IPS DF 6.9 (cell line): ENCODE measurements around the gene ZNF75A.

ENCODE experiments used
- DNase-seq: peaks from one replicate; pipeline ENCODE4 v3.0.0-alpha.2; 2013; ENCODE audit warnings: low read depth, low spot score
- H3K27ac ChIP-seq: one replicate; pipeline ENCODE4 v1.5.1; 2013; ENCODE audit warnings: low read length, control low read depth
- H3K27me3 ChIP-seq: 2 replicates; pipeline ENCODE4 v1.6.1; 2013; ENCODE audit warnings: mild to moderate bottlenecking, low read length; ENCODE audit not compliant: control insufficient read depth, insufficient read depth
- H3K36me3 ChIP-seq: 2 replicates; pipeline ENCODE4 v1.6.1; 2013; ENCODE audit warnings: low read length; ENCODE audit not compliant: control insufficient read depth, insufficient read depth
- H3K4me1 ChIP-seq: 2 replicates; pipeline ENCODE4 v1.6.1; 2013; ENCODE audit warnings: low read length; ENCODE audit not compliant: control insufficient read depth, insufficient read depth
- H3K4me3 ChIP-seq: 2 replicates; pipeline ENCODE4 v1.5.1; 2013; ENCODE audit warnings: mild to moderate bottlenecking, low read length
- H3K9me3 ChIP-seq: 2 replicates; pipeline ENCODE4 v1.6.1; 2013; ENCODE audit warnings: low read length, inconsistent platforms; ENCODE audit not compliant: control insufficient read depth, insufficient read depth
- WGBS: extraction: QIAGEN DNeasy Blood & Tissue Kit; methylation state at CpG from one replicate; pipeline ENCODE4 v1.1.7; 2013; ENCODE audit warnings: mixed read lengths, missing lambda C conversion rate; ENCODE audit not compliant: insufficient read length, insufficient coverage; 5-methylcytosine and 5-hydroxymethylcytosine counted together

ZNF75A gene

GRCh38 chr16:3289998-3290673 is 15.2 kb upstream of the ZNF75A start:
- Histone ChIP-seq H3K4me1 (no peaks in the 10 kb centered on the region), H3K4me3 (no peak overlapping the region), H3K27ac (no peak overlapping the region), H3K27me3 (no peaks in the 10 kb centered on the region), H3K36me3 (peaks cover 35% of the 10 kb centered on the region), H3K9me3 (peaks cover 17% of the 10 kb centered on the region)
- no CpG with 5 or more reads among the region's 16 CpGs for WGBS
- no peak for DNase-seq

GRCh38 chr16:3292604-3293003 is 12.7 kb upstream of the ZNF75A start:
- H3K9me3 ChIP-seq: peaks cover 16% of the 10 kb centered on the region
- H3K36me3 ChIP-seq: peaks cover 28% of the 10 kb centered on the region
- DNase-seq: no peak
- H3K27ac ChIP-seq: no peak overlapping the region
- no peaks in the 10 kb centered on the region for H3K4me1 ChIP-seq
- H3K4me3 ChIP-seq: no peak overlapping the region
- no peaks in the 10 kb centered on the region for H3K27me3 ChIP-seq
- no CpG with 5 or more reads among the region's 3 CpGs for WGBS

GRCh38 chr16:3295209-3295608 is 10.1 kb upstream of the ZNF75A start:
- DNase-seq: no peak
- Histone ChIP-seq H3K4me1 (no peaks in the 10 kb centered on the region), H3K4me3 (no peak overlapping the region), H3K27ac (no peak overlapping the region), H3K9me3 (peaks cover 6% of the 10 kb centered on the region), H3K27me3 (no peaks in the 10 kb centered on the region), H3K36me3 (peaks cover 12% of the 10 kb centered on the region)
- WGBS: no CpG with 5 or more reads among the region's 45 CpGs

GRCh38 chr16:3295783-3296182 is 9.5 kb upstream of the ZNF75A start:
- Histone ChIP-seq H3K4me3 (no peak overlapping the region), H3K27me3 (no peaks in the 10 kb centered on the region), H3K4me1 (no peaks in the 10 kb centered on the region), H3K36me3 (peaks cover 7% of the 10 kb centered on the region), H3K27ac (no peak overlapping the region), H3K9me3 (peaks cover 3% of the 10 kb centered on the region; the same call in 1 of the 2 replicates)
- no peak for DNase-seq
- WGBS: no CpG with 5 or more reads among the region's 13 CpGs

- Histone ChIP-seq H3K4me1 (no peaks in the 10 kb centered on the region), H3K27ac (no peak overlapping the region), H3K36me3 (peaks cover 11% of the 10 kb centered on the region; the same call in 1 of the 2 replicates), H3K4me3 (no peak overlapping the region; the same call in 1 of the 2 replicates), H3K9me3 (peaks cover 4% of the 10 kb centered on the region; the same call in 1 of the 2 replicates), H3K27me3 (no peaks in the 10 kb centered on the region)
- no CpG with 5 or more reads among the region's 4 CpGs for WGBS
- DNase-seq: no peak
Measured at GRCh38 chr16:3304370-3304769, 927 bp upstream of the ZNF75A start.

GRCh38 chr16:3306078-3306477 is 781 bp downstream of the ZNF75A start:
- Histone ChIP-seq H3K4me3 (peak overlapping the region; percentile 57), H3K4me1 (no peaks in the 10 kb centered on the region), H3K27ac (no peak overlapping the region), H3K27me3 (no peaks in the 10 kb centered on the region), H3K9me3 (peaks cover 5% of the 10 kb centered on the region; the same call in 1 of the 2 replicates), H3K36me3 (peaks cover 11% of the 10 kb centered on the region; the same call in 1 of the 2 replicates)
- WGBS: no CpG with 5 or more reads among the region's 11 CpGs
- no peak for DNase-seq

- Histone ChIP-seq H3K27me3 (no peaks in the 10 kb centered on the region), H3K4me1 (no peaks in the 10 kb centered on the region), H3K9me3 (peaks cover 10% of the 10 kb centered on the region), H3K27ac (no peak overlapping the region), H3K36me3 (peaks cover 31% of the 10 kb centered on the region), H3K4me3 (no peak overlapping the region)
- no CpG with 5 or more reads among the region's 4 CpGs for WGBS
- no peak for DNase-seq
Measured at GRCh38 chr16:3311496-3311895, 6.2 kb downstream of the ZNF75A start.

GRCh38 chr16:3317315-3317999 is 12.2 kb downstream of the ZNF75A start:
- WGBS: no CpG with 5 or more reads among the region's 3 CpGs
- H3K36me3 ChIP-seq: peaks cover 32% of the 10 kb centered on the region
- no peak for DNase-seq

GRCh38 chr16:3321816-3322215 is 16.5 kb downstream of the ZNF75A start:
- WGBS: no CpG with 5 or more reads among the region's 2 CpGs
- Histone ChIP-seq H3K9me3 (peaks cover 14% of the 10 kb centered on the region), H3K36me3 (peaks cover 12% of the 10 kb centered on the region; the same call in 1 of the 2 replicates), H3K27me3 (no peaks in the 10 kb centered on the region), H3K27ac (no peak overlapping the region), H3K4me3 (no peak overlapping the region), H3K4me1 (no peaks in the 10 kb centered on the region; the same call in 1 of the 2 replicates)
- DNase-seq: no peak

More at GRCh38 chr16:3317315-3317999, 12.2 kb downstream of the ZNF75A start:
- Histone ChIP-seq H3K4me3 (no peak overlapping the region), H3K27me3 (no peaks in the 10 kb centered on the region), H3K9me3 (peaks cover 19% of the 10 kb centered on the region), H3K27ac (no peak overlapping the region), H3K4me1 (no peaks in the 10 kb centered on the region)

- WGBS: no CpG with 5 or more reads among the region's 4 CpGs
- no peaks in the 10 kb centered on the region for H3K36me3 ChIP-seq
Measured at GRCh38 chr16:3327514-3327913, 22.2 kb downstream of the ZNF75A start.

More at GRCh38 chr16:3327514-3327913, 22.2 kb downstream of the ZNF75A start:
- Histone ChIP-seq H3K27me3 (no peaks in the 10 kb centered on the region), H3K27ac (no peak overlapping the region), H3K9me3 (no peaks in the 10 kb centered on the region; the same call in 1 of the 2 replicates), H3K4me1 (no peaks in the 10 kb centered on the region; the same call in 1 of the 2 replicates), H3K4me3 (no peak overlapping the region)
- DNase-seq: no peak
